ENCODE data around the gene RAB40A.

RAB40A gene

GRCh38 chrX:103467887-103468286, 51.4 kb downstream of the RAB40A start:
- Histone ChIP-seq H3K27ac (ENCODE audit: extremely low read depth, low read depth, low read length) (no peak overlapping the region), H3K36me3 (ENCODE audit: control insufficient read depth in 2 of 2, insufficient read depth in 1 of 2, low read length in 2 of 2) (no peaks in the 10 kb centered on the region), H3K4me1 (ENCODE audit: control insufficient read depth, insufficient read depth, low read length) (no peaks in the 10 kb centered on the region), H3K4me3 (ENCODE audit: low read depth, low read length) (no peak overlapping the region), H3K9me3 (ENCODE audit: control insufficient read depth, insufficient read depth, low read depth, low read length) (no peaks in the 10 kb centered on the region)
- POLR2A ChIA-PET: no interaction called here
- TF ChIP-seq SP3 (tag by site-specific recombination; IDR thresholded peaks at IDR 0.05) (no peak), ZNF155 (tag by site-specific recombination; IDR thresholded peaks at IDR 0.05) (no peak), ZNF645 (tag by site-specific recombination; IDR thresholded peaks at IDR 0.05) (no peak), SCRT1 (tag by site-specific recombination; IDR thresholded peaks at IDR 0.05; ENCODE audit: borderline replicate concordance) (no peak), ZNF169 (tag by site-specific recombination; IDR thresholded peaks at IDR 0.05) (no peak), ZNF37A (tag by site-specific recombination; IDR thresholded peaks at IDR 0.05) (no peak)
- CTCF ChIA-PET: interaction anchor here (0.5 to 0.6 kb wide), 3 partner anchors 24 to 300 kb away, joined by 3 to 5 read pairs (median 3); no protein-coding TSS in a partner anchor

GRCh38 chrX:103467156-103467555, 52.1 kb downstream of the RAB40A start:
- Histone ChIP-seq H3K36me3 (ENCODE audit: control insufficient read depth in 2 of 2, insufficient read depth in 1 of 2, low read length in 2 of 2) (no peaks in the 10 kb centered on the region), H3K27ac (ENCODE audit: extremely low read depth, low read depth, low read length) (no peak overlapping the region), H3K4me3 (ENCODE audit: low read depth, low read length) (no peak overlapping the region), H3K4me1 (ENCODE audit: control insufficient read depth, insufficient read depth, low read length) (no peaks in the 10 kb centered on the region), H3K9me3 (ENCODE audit: control insufficient read depth, insufficient read depth, low read depth, low read length) (no peaks in the 10 kb centered on the region)
- CTCF ChIA-PET: interaction anchor here (0.7 to 1.5 kb wide), 2 partner anchors 16 to 22 kb away, joined by 3 read pairs; no protein-coding TSS in a partner anchor
- TF ChIP-seq ZNF768 (tag by site-specific recombination; IDR thresholded peaks at IDR 0.05) (no peak), ZNF529 (tag by site-specific recombination; IDR thresholded peaks at IDR 0.05; ENCODE audit: insufficient replicate concordance) (no peak)
- POLR2A ChIA-PET: no interaction called here

GRCh38 chrX:103464774-103465117, 54.5 kb downstream of the RAB40A start:
- TF ChIP-seq ZNF24 (tag by site-specific recombination; IDR thresholded peaks at IDR 0.05) (no peak), ZNF654 (tag by site-specific recombination; IDR thresholded peaks at IDR 0.05; ENCODE audit: low read depth) (peak; percentile 94), ZNF660 (tag by site-specific recombination; IDR thresholded peaks at IDR 0.05) (0 out of 2 replicates have a peak, but pooled peaks have one; percentile 10), OVOL3 (tag by site-specific recombination; IDR thresholded peaks at IDR 0.05) (no peak), ZNF37A (tag by site-specific recombination; IDR thresholded peaks at IDR 0.05) (no peak), KLF9 (tag by site-specific recombination; IDR thresholded peaks at IDR 0.05; ENCODE audit: low read depth) (no peak), CTCF (tag by site-specific recombination; IDR thresholded peaks at IDR 0.05) (peak; percentile 67)
- ChIA-PET POLR2A (interaction anchor here (0.9 to 1.0 kb wide), 2 partner anchors 108 to 119 kb away, joined by 3 to 10 read pairs; partner anchors contain the start of gene TCEAL9), CTCF (interaction anchor here (0.6 to 4.8 kb wide), 13 partner anchors 10 to 254 kb away, joined by 3 to 48 read pairs (median 5); no protein-coding TSS in a partner anchor)
- Histone ChIP-seq H3K36me3 (ENCODE audit: control insufficient read depth in 2 of 2, insufficient read depth in 1 of 2, low read length in 2 of 2) (no peaks in the 10 kb centered on the region), H3K4me1 (ENCODE audit: control insufficient read depth, insufficient read depth, low read length) (no peaks in the 10 kb centered on the region), H3K9me3 (ENCODE audit: control insufficient read depth, insufficient read depth, low read depth, low read length) (no peaks in the 10 kb centered on the region), H3K4me3 (ENCODE audit: low read depth, low read length) (no peak overlapping the region), H3K27ac (ENCODE audit: extremely low read depth, low read depth, low read length) (no peak overlapping the region)

GRCh38 chrX:103464072-103464773, 55.1 kb downstream of the RAB40A start:
- ChIA-PET POLR2A (interaction anchor here (0.9 to 1.0 kb wide), 2 partner anchors 108 to 119 kb away, joined by 3 to 10 read pairs; partner anchors contain the start of gene TCEAL9), CTCF (interaction anchor here (0.6 to 4.8 kb wide), 30 partner anchors 10 to 584 kb away, joined by 3 to 48 read pairs (median 4); partner anchors contain the start of genes BEX3 and TCEAL7)
- H3K4me1 ChIP-seq (ENCODE audit: control insufficient read depth, insufficient read depth, low read length): no peaks in the 10 kb centered on the region
- H3K4me3 ChIP-seq (ENCODE audit: low read depth, low read length): no peak overlapping the region
- H3K27ac ChIP-seq (ENCODE audit: extremely low read depth, low read depth, low read length): no peak overlapping the region
- no peaks in the 10 kb centered on the region for H3K36me3 ChIP-seq (ENCODE audit: control insufficient read depth in 2 of 2, insufficient read depth in 1 of 2, low read length in 2 of 2)
- H3K9me3 ChIP-seq (ENCODE audit: control insufficient read depth, insufficient read depth, low read depth, low read length): no peaks in the 10 kb centered on the region
- TF ChIP-seq ZNF561 (tag by site-specific recombination; IDR thresholded peaks at IDR 0.05; ENCODE audit: borderline replicate concordance): no peak
- no peak for TF ChIP-seq ZNF354C (tag by site-specific recombination; IDR thresholded peaks at IDR 0.05; ENCODE audit: borderline replicate concordance, low read depth)
- no peak for TF ChIP-seq ZBTB21 (tag by site-specific recombination; IDR thresholded peaks at IDR 0.05)
- TF ChIP-seq ZBTB10 (tag by site-specific recombination; IDR thresholded peaks at IDR 0.05): no peak
